Measurements from ENCODE around the gene LILRA2. TPM values are rescaled to one million over a fixed set of nuclear protein-coding genes. Genes with fewer than 3 reads are reported as not detected.
"Not testable (repeated sequence)": the region's sequence is repeated elsewhere in the genome, so short reads cannot be mapped to it uniquely, and the experiment has no call there.

The LILRA2 gene
- total and polyA plus RNA-seq, 5 donors from 2014 or later = 0.18 to 0.64 TPM; not detected in 3

- H3K27ac Mint-ChIP-seq; H3K4me1 Mint-ChIP-seq; H3K4me3 ChIP-seq (ENCODE audit: low read depth, low read length); H3K36me3 Mint-ChIP-seq; H3K27ac ChIP-seq (ENCODE audit: insufficient read depth, low read length, poor library complexity, severe bottlenecking); DNase-seq; H3K9me3 ChIP-seq (ENCODE audit: control insufficient read depth in 2 of 2, low read length in 2 of 2); H3K4me1 ChIP-seq (ENCODE audit: control insufficient read depth, insufficient read depth, low read length, poor library complexity, severe bottlenecking); ATAC-seq (ENCODE audit: low read depth in 2 of 2); H3K36me3 ChIP-seq (ENCODE audit: control insufficient read depth, insufficient read depth, low read length); H3K27me3 ChIP-seq (ENCODE audit: control insufficient read depth, insufficient read depth, low read length): not testable (repeated sequence)
- Mint-ChIP-seq H3K27me3 (peaks cover 12% of the 10 kb centered on the region), H3K9me3 (peaks cover 0 to 15% (median 2%) of the 10 kb centered on the region in 7 donors), H3K4me3 (peak overlapping the region in 1 of 4 donors; percentile 10)
These were observed 4.7 kb downstream of the LILRA2 start for GRCh38 chr19:54578268-54578667.

GRCh38 chr19:54586397-54586796 is 12.8 kb downstream of the LILRA2 start:
- peak overlapping the region in 1 of 3 donors; percentile 76 for H3K27ac Mint-ChIP-seq
- H3K36me3 ChIP-seq (ENCODE audit: control insufficient read depth, insufficient read depth, low read length) = no peaks in the 10 kb centered on the region
- peaks cover 13% of the 10 kb centered on the region for H3K27me3 Mint-ChIP-seq
- DNase-seq = no peak
- H3K36me3 Mint-ChIP-seq = peaks cover 8% of the 10 kb centered on the region
- no peak overlapping the region for H3K4me3 ChIP-seq (ENCODE audit: low read depth, low read length)
- H3K27ac ChIP-seq (ENCODE audit: insufficient read depth, low read length, poor library complexity, severe bottlenecking) = no peak overlapping the region
- peaks cover 0 to 15% (median 2%) of the 10 kb centered on the region in 7 donors for H3K9me3 Mint-ChIP-seq
- H3K4me1 Mint-ChIP-seq = no peaks in the 10 kb centered on the region
- ATAC-seq (ENCODE audit: low read depth in 2 of 2) = no peak
- H3K4me1 ChIP-seq (ENCODE audit: control insufficient read depth, insufficient read depth, low read length, poor library complexity, severe bottlenecking) = no peaks in the 10 kb centered on the region
- H3K4me3 Mint-ChIP-seq = no peak overlapping the region
- peaks cover 3% of the 10 kb centered on the region for H3K27me3 ChIP-seq (ENCODE audit: control insufficient read depth, insufficient read depth, low read length)
- H3K9me3 ChIP-seq (ENCODE audit: control insufficient read depth in 2 of 2, low read length in 2 of 2) = peaks cover 4 to 7% of the 10 kb centered on the region in 2 experiments

- H3K4me1 ChIP-seq (ENCODE audit: control insufficient read depth, insufficient read depth, low read length, poor library complexity, severe bottlenecking) = no peaks in the 10 kb centered on the region
- peaks cover 0 to 14% (median 2%) of the 10 kb centered on the region in 7 donors for H3K9me3 Mint-ChIP-seq
- peaks cover 4 to 7% of the 10 kb centered on the region in 2 experiments for H3K9me3 ChIP-seq (ENCODE audit: control insufficient read depth in 2 of 2, low read length in 2 of 2)
- H3K27ac ChIP-seq (ENCODE audit: insufficient read depth, low read length, poor library complexity, severe bottlenecking) = no peak overlapping the region
- DNase-seq (no peak), ATAC-seq (ENCODE audit: low read depth in 2 of 2) (no peak)
- H3K36me3 Mint-ChIP-seq = peaks cover 8% of the 10 kb centered on the region
- no peak overlapping the region for H3K4me3 Mint-ChIP-seq
- H3K4me3 ChIP-seq (ENCODE audit: low read depth, low read length) = no peak overlapping the region
- peaks cover 16% of the 10 kb centered on the region for H3K27me3 Mint-ChIP-seq
- peaks cover 3% of the 10 kb centered on the region for H3K27me3 ChIP-seq (ENCODE audit: control insufficient read depth, insufficient read depth, low read length)
- no peaks in the 10 kb centered on the region for H3K36me3 ChIP-seq (ENCODE audit: control insufficient read depth, insufficient read depth, low read length)
- H3K27ac Mint-ChIP-seq = no peak overlapping the region
- H3K4me1 Mint-ChIP-seq = no peaks in the 10 kb centered on the region
These were observed 13.4 kb downstream of the LILRA2 start for GRCh38 chr19:54587026-54587425.

- H3K27me3 Mint-ChIP-seq = peaks cover 15% of the 10 kb centered on the region
- H3K4me3 Mint-ChIP-seq = peak within 1 kb of the TSS in 1 of 4 donors; percentile 43
- not testable (repeated sequence) for H3K36me3 ChIP-seq (ENCODE audit: control insufficient read depth, insufficient read depth, low read length); H3K27me3 ChIP-seq (ENCODE audit: control insufficient read depth, insufficient read depth, low read length); H3K9me3 ChIP-seq (ENCODE audit: control insufficient read depth in 2 of 2, low read length in 2 of 2); H3K27ac Mint-ChIP-seq; DNase-seq; H3K9me3 Mint-ChIP-seq; H3K4me1 Mint-ChIP-seq; H3K27ac ChIP-seq (ENCODE audit: insufficient read depth, low read length, poor library complexity, severe bottlenecking); ATAC-seq (ENCODE audit: low read depth in 2 of 2); H3K36me3 Mint-ChIP-seq; H3K4me1 ChIP-seq (ENCODE audit: control insufficient read depth, insufficient read depth, low read length, poor library complexity, severe bottlenecking); H3K4me3 ChIP-seq (ENCODE audit: low read depth, low read length)
These were observed 19.9 kb downstream of the LILRA2 start, which contains the start of gene LILRA1 for GRCh38 chr19:54593445-54593844. TSS of gene LILRA1 (plus strand) at chr19:54593632. CDS start at chr19:54594245, 613 bp downstream.

GRCh38 chr19:54593931-54594626 is 20.5 kb downstream of the LILRA2 start:
- not testable (repeated sequence) for ATAC-seq (ENCODE audit: low read depth in 2 of 2); H3K9me3 Mint-ChIP-seq; DNase-seq

GRCh38 chr19:54594737-54595136 is 21.1 kb downstream of the LILRA2 start:
- H3K4me3 ChIP-seq (ENCODE audit: low read depth, low read length) = no peak overlapping the region
- H3K27me3 ChIP-seq (ENCODE audit: control insufficient read depth, insufficient read depth, low read length) = no peaks in the 10 kb centered on the region
- Mint-ChIP-seq H3K4me1 (no peaks in the 10 kb centered on the region), H3K27me3 (peaks cover 17% of the 10 kb centered on the region), H3K9me3 (peaks cover 0 to 8% (median 0%) of the 10 kb centered on the region in 7 donors), H3K36me3 (no peaks in the 10 kb centered on the region), H3K27ac (no peak overlapping the region), H3K4me3 (no peak overlapping the region)
- ATAC-seq (ENCODE audit: low read depth in 2 of 2) (no peak), DNase-seq (no peak)
- no peaks in the 10 kb centered on the region for H3K4me1 ChIP-seq (ENCODE audit: control insufficient read depth, insufficient read depth, low read length, poor library complexity, severe bottlenecking)
- no peak overlapping the region for H3K27ac ChIP-seq (ENCODE audit: insufficient read depth, low read length, poor library complexity, severe bottlenecking)
- no peaks in the 10 kb centered on the region for H3K36me3 ChIP-seq (ENCODE audit: control insufficient read depth, insufficient read depth, low read length)
- peaks cover 4 to 7% of the 10 kb centered on the region in 2 experiments for H3K9me3 ChIP-seq (ENCODE audit: control insufficient read depth in 2 of 2, low read length in 2 of 2)

More at GRCh38 chr19:54593931-54594626, 20.5 kb downstream of the LILRA2 start:
- peaks cover 15% of the 10 kb centered on the region for H3K27me3 Mint-ChIP-seq
- H3K4me3 Mint-ChIP-seq; H3K36me3 Mint-ChIP-seq; H3K4me1 Mint-ChIP-seq; H3K36me3 ChIP-seq (ENCODE audit: control insufficient read depth, insufficient read depth, low read length); H3K27ac Mint-ChIP-seq; H3K27ac ChIP-seq (ENCODE audit: insufficient read depth, low read length, poor library complexity, severe bottlenecking); H3K9me3 ChIP-seq (ENCODE audit: control insufficient read depth in 2 of 2, low read length in 2 of 2); H3K27me3 ChIP-seq (ENCODE audit: control insufficient read depth, insufficient read depth, low read length); H3K4me1 ChIP-seq (ENCODE audit: control insufficient read depth, insufficient read depth, low read length, poor library complexity, severe bottlenecking); H3K4me3 ChIP-seq (ENCODE audit: low read depth, low read length): not testable (repeated sequence)

- H3K27me3 ChIP-seq (ENCODE audit: control insufficient read depth, insufficient read depth, low read length); H3K9me3 ChIP-seq (ENCODE audit: control insufficient read depth in 2 of 2, low read length in 2 of 2); H3K36me3 Mint-ChIP-seq; H3K4me3 Mint-ChIP-seq; H3K4me1 ChIP-seq (ENCODE audit: control insufficient read depth, insufficient read depth, low read length, poor library complexity, severe bottlenecking); H3K4me1 Mint-ChIP-seq; H3K27ac Mint-ChIP-seq; H3K36me3 ChIP-seq (ENCODE audit: control insufficient read depth, insufficient read depth, low read length); H3K27ac ChIP-seq (ENCODE audit: insufficient read depth, low read length, poor library complexity, severe bottlenecking); H3K4me3 ChIP-seq (ENCODE audit: low read depth, low read length); H3K9me3 Mint-ChIP-seq; ATAC-seq (ENCODE audit: low read depth in 2 of 2); DNase-seq: not testable (repeated sequence)
- peaks cover 20% of the 10 kb centered on the region for H3K27me3 Mint-ChIP-seq
These were observed 22.3 kb downstream of the LILRA2 start for GRCh38 chr19:54595680-54596436.
